Measurements from ENCODE around the gene PIK3R5. TPM values are rescaled to one million over a fixed set of nuclear protein-coding genes. Genes with fewer than 3 reads are reported as not detected.
A peak's percentile ranks its signal among the peaks of the same experiment; 100 is the strongest.
"Not testable (repeated sequence)": the region's sequence is repeated elsewhere in the genome, so short reads cannot be mapped to it uniquely, and the experiment has no call there.

PIK3R5 gene
- total and polyA plus RNA-seq, 7 experiments from 2014 or later = 18.0 to 231 (median 73.8) TPM

- intact Hi-C loops (cut with micrococcal nuclease); H3K4me1 ChIP-seq (ENCODE audit: control insufficient read depth in 2 of 2, insufficient read depth in 2 of 2, low read length in 2 of 2); H3K36me3 Mint-ChIP-seq; ATAC-seq; H3K27me3 ChIP-seq (ENCODE audit: control insufficient read depth in 2 of 2, insufficient read depth in 2 of 2, low read length in 2 of 2); H3K9me3 ChIP-seq (ENCODE audit: control insufficient read depth in 2 of 3, low read length in 3 of 3); DNase-seq; H3K4me3 ChIP-seq (ENCODE audit: low read length); H3K4me3 Mint-ChIP-seq; H3K27ac Mint-ChIP-seq; H3K27ac ChIP-seq (ENCODE audit: low read depth, low read length); H3K36me3 ChIP-seq (ENCODE audit: control insufficient read depth in 2 of 3, insufficient read depth in 3 of 3, low read length in 3 of 3); H3K27me3 Mint-ChIP-seq: not testable (repeated sequence)
- CTCF ChIA-PET = interaction anchor here (0.7 kb wide), 2 partner anchors 11 to 50 kb away, joined by 3 read pairs; no protein-coding TSS in a partner anchor
- POLR2A ChIA-PET = interaction anchor here (0.7 kb wide), 1 partner anchor 96 kb away, joined by 3 read pairs; no protein-coding TSS in a partner anchor
- H3K4me1 Mint-ChIP-seq = peaks cover 9 to 21% (median 16%) of the 10 kb centered on the region in 7 donors
- peaks cover 0 to 17% (median 4%) of the 10 kb centered on the region in 11 donors for H3K9me3 Mint-ChIP-seq
Measured at GRCh38 chr17:8988263-8988935, 22.9 kb upstream of the PIK3R5 start.

GRCh38 chr17:8986295-8986694 lies 20.8 kb upstream of the PIK3R5 start:
- no peak overlapping the region for H3K27ac ChIP-seq (ENCODE audit: low read depth, low read length)
- H3K4me1 ChIP-seq (ENCODE audit: control insufficient read depth in 2 of 2, insufficient read depth in 2 of 2, low read length in 2 of 2) = peaks cover under 1 to 8% of the 10 kb centered on the region in 2 donors
- peaks cover 0 to 17% (median 4%) of the 10 kb centered on the region in 11 donors for H3K9me3 Mint-ChIP-seq
- no peak overlapping the region for H3K4me3 ChIP-seq (ENCODE audit: low read length)
- no peak overlapping the region for H3K4me3 Mint-ChIP-seq
- H3K36me3 Mint-ChIP-seq = peaks cover 0 to 8% (median 0%) of the 10 kb centered on the region in 5 donors
- ChIA-PET CTCF (no interaction called here), POLR2A (interaction anchor here (1.0 kb wide), 1 partner anchor 49 kb away, joined by 3 read pairs; no protein-coding TSS in a partner anchor)
- DNase-seq (no peak), ATAC-seq (no peak)
- H3K27me3 ChIP-seq (ENCODE audit: control insufficient read depth in 2 of 2, insufficient read depth in 2 of 2, low read length in 2 of 2) = no peaks in the 10 kb centered on the region
- peaks cover 9 to 16% (median 12%) of the 10 kb centered on the region in 7 donors for H3K4me1 Mint-ChIP-seq
- peak overlapping the region in 1 of 9 donors; percentile 20 for H3K27ac Mint-ChIP-seq
- peaks cover 0 to 4% (median 0%) of the 10 kb centered on the region in 3 experiments for H3K9me3 ChIP-seq (ENCODE audit: control insufficient read depth in 2 of 3, low read length in 3 of 3)
- no peaks in the 10 kb centered on the region for H3K36me3 ChIP-seq (ENCODE audit: control insufficient read depth in 2 of 3, insufficient read depth in 3 of 3, low read length in 3 of 3)
- intact Hi-C loops (cut with micrococcal nuclease) = no loop called here
- H3K27me3 Mint-ChIP-seq = peaks cover 0 to under 1% (median 0%) of the 10 kb centered on the region in 5 donors

GRCh38 chr17:8985054-8985701 lies 19.7 kb upstream of the PIK3R5 start:
- Histone ChIP-seq H3K27me3 (ENCODE audit: control insufficient read depth in 2 of 2, insufficient read depth in 2 of 2, low read length in 2 of 2) (no peaks in the 10 kb centered on the region), H3K4me3 (ENCODE audit: low read length) (no peak overlapping the region), H3K4me1 (ENCODE audit: control insufficient read depth in 2 of 2, insufficient read depth in 2 of 2, low read length in 2 of 2) (peaks cover 0 to 8% of the 10 kb centered on the region in 2 donors), H3K36me3 (ENCODE audit: control insufficient read depth in 2 of 3, insufficient read depth in 3 of 3, low read length in 3 of 3) (no peaks in the 10 kb centered on the region), H3K9me3 (ENCODE audit: control insufficient read depth in 2 of 3, low read length in 3 of 3) (peaks cover 0 to 4% (median 0%) of the 10 kb centered on the region in 3 experiments), H3K27ac (ENCODE audit: low read depth, low read length) (no peak overlapping the region)
- ATAC-seq (peak; percentile 62), DNase-seq (no peak)
- intact Hi-C loops (cut with micrococcal nuclease) = no loop called here
- ChIA-PET POLR2A (no interaction called here), CTCF (interaction anchor here (0.8 to 1.1 kb wide), 3 partner anchors 11 to 75 kb away, joined by 3 to 5 read pairs (median 4); no protein-coding TSS in a partner anchor)
- peak overlapping the region in 2 of 10 donors; percentile 8 to 23 for H3K4me3 Mint-ChIP-seq
- peaks cover 9 to 15% (median 12%) of the 10 kb centered on the region in 7 donors for H3K4me1 Mint-ChIP-seq
- H3K27me3 Mint-ChIP-seq = no peaks in the 10 kb centered on the region
- peak overlapping the region in 3 of 9 donors; percentile 2 to 76 (median 3) for H3K27ac Mint-ChIP-seq
- H3K36me3 Mint-ChIP-seq = peaks cover 0 to 8% (median 0%) of the 10 kb centered on the region in 5 donors
- peaks cover 0 to 17% (median 4%) of the 10 kb centered on the region in 11 donors for H3K9me3 Mint-ChIP-seq

- ATAC-seq; H3K4me3 ChIP-seq (ENCODE audit: low read length); H3K9me3 ChIP-seq (ENCODE audit: control insufficient read depth in 2 of 3, low read length in 3 of 3); POLR2A ChIA-PET; H3K36me3 ChIP-seq (ENCODE audit: control insufficient read depth in 2 of 3, insufficient read depth in 3 of 3, low read length in 3 of 3); H3K27me3 ChIP-seq (ENCODE audit: control insufficient read depth in 2 of 2, insufficient read depth in 2 of 2, low read length in 2 of 2); H3K4me3 Mint-ChIP-seq; H3K36me3 Mint-ChIP-seq; H3K27ac Mint-ChIP-seq; H3K27ac ChIP-seq (ENCODE audit: low read depth, low read length); CTCF ChIA-PET; H3K27me3 Mint-ChIP-seq; DNase-seq; H3K4me1 ChIP-seq (ENCODE audit: control insufficient read depth in 2 of 2, insufficient read depth in 2 of 2, low read length in 2 of 2); intact Hi-C loops (cut with micrococcal nuclease): not testable (repeated sequence)
- H3K9me3 Mint-ChIP-seq = peaks cover 0 to 17% (median 4%) of the 10 kb centered on the region in 11 donors
- H3K4me1 Mint-ChIP-seq = peaks cover 9 to 15% (median 13%) of the 10 kb centered on the region in 7 donors
Measured at GRCh38 chr17:8984225-8984624, 18.7 kb upstream of the PIK3R5 start.

- Mint-ChIP-seq H3K27me3 (peaks cover 0 to 4% (median 0%) of the 10 kb centered on the region in 5 donors), H3K4me1 (peaks cover 9 to 15% (median 13%) of the 10 kb centered on the region in 7 donors), H3K27ac (no peak overlapping the region), H3K4me3 (no peak overlapping the region), H3K9me3 (peaks cover 0 to 13% (median 0%) of the 10 kb centered on the region in 11 donors), H3K36me3 (peaks cover 0 to 10% (median 0%) of the 10 kb centered on the region in 5 donors)
- H3K4me1 ChIP-seq (ENCODE audit: control insufficient read depth in 2 of 2, insufficient read depth in 2 of 2, low read length in 2 of 2) = peaks cover 0 to 8% of the 10 kb centered on the region in 2 donors
- intact Hi-C loops (cut with micrococcal nuclease) = no loop called here
- H3K36me3 ChIP-seq (ENCODE audit: control insufficient read depth in 2 of 3, insufficient read depth in 3 of 3, low read length in 3 of 3) = no peaks in the 10 kb centered on the region
- CTCF ChIA-PET = no interaction called here
- POLR2A ChIA-PET = interaction anchor here (0.6 to 1.4 kb wide), 2 partner anchors 18 to 581 kb away, joined by 4 read pairs; no protein-coding TSS in a partner anchor
- ATAC-seq (no peak), DNase-seq (no peak)
- peaks cover 0 to 4% (median 0%) of the 10 kb centered on the region in 3 experiments for H3K9me3 ChIP-seq (ENCODE audit: control insufficient read depth in 2 of 3, low read length in 3 of 3)
- H3K27me3 ChIP-seq (ENCODE audit: control insufficient read depth in 2 of 2, insufficient read depth in 2 of 2, low read length in 2 of 2) = no peaks in the 10 kb centered on the region
- H3K27ac ChIP-seq (ENCODE audit: low read depth, low read length) = no peak overlapping the region
- H3K4me3 ChIP-seq (ENCODE audit: low read length) = no peak overlapping the region
Measured at GRCh38 chr17:8981443-8981842, 15.9 kb upstream of the PIK3R5 start.

GRCh38 chr17:8979715-8980114 lies 14.2 kb upstream of the PIK3R5 start:
- Histone ChIP-seq H3K4me1 (ENCODE audit: control insufficient read depth in 2 of 2, insufficient read depth in 2 of 2, low read length in 2 of 2) (no peaks in the 10 kb centered on the region), H3K36me3 (ENCODE audit: control insufficient read depth in 2 of 3, insufficient read depth in 3 of 3, low read length in 3 of 3) (no peaks in the 10 kb centered on the region), H3K27ac (ENCODE audit: low read depth, low read length) (no peak overlapping the region), H3K4me3 (ENCODE audit: low read length) (no peak overlapping the region), H3K9me3 (ENCODE audit: control insufficient read depth in 2 of 3, low read length in 3 of 3) (no peaks in the 10 kb centered on the region), H3K27me3 (ENCODE audit: control insufficient read depth in 2 of 2, insufficient read depth in 2 of 2, low read length in 2 of 2) (no peaks in the 10 kb centered on the region)
- no peak overlapping the region for H3K4me3 Mint-ChIP-seq
- CTCF ChIA-PET = no interaction called here
- intact Hi-C loops (cut with micrococcal nuclease) = no loop called here
- H3K36me3 Mint-ChIP-seq = peaks cover 0 to 5% (median 0%) of the 10 kb centered on the region in 5 donors
- POLR2A ChIA-PET = interaction anchor here (1.4 kb wide), 1 partner anchor 16 kb away, joined by 4 read pairs; no protein-coding TSS in a partner anchor
- H3K4me1 Mint-ChIP-seq = peaks cover 0 to 3% (median 0%) of the 10 kb centered on the region in 7 donors
- ATAC-seq (no peak), DNase-seq (no peak)
- peaks cover 0 to 2% (median 0%) of the 10 kb centered on the region in 11 donors for H3K9me3 Mint-ChIP-seq
- peaks cover 0 to 4% (median 0%) of the 10 kb centered on the region in 5 donors for H3K27me3 Mint-ChIP-seq
- no peak overlapping the region for H3K27ac Mint-ChIP-seq
